NCI-H524 treated with DMSO at 0.1 percent for 48 hours (cell line): ENCODE data around the gene CYP3A7.
"Not testable (repeated sequence)": the region's sequence is repeated elsewhere in the genome, so short reads cannot be mapped to it uniquely, and the experiment has no call there.

Experiments used
- DNase-seq: peaks from one replicate; lab custom pipeline; 2025; lab: John Stamatoyannopoulos, UW

The CYP3A7 gene

GRCh38 chr7:99666013-99666395, 69.0 kb downstream of the CYP3A7 start:
- DNase-seq: no peak

GRCh38 chr7:99665312-99666012, 69.5 kb downstream of the CYP3A7 start:
- no peak for DNase-seq

DNA sequence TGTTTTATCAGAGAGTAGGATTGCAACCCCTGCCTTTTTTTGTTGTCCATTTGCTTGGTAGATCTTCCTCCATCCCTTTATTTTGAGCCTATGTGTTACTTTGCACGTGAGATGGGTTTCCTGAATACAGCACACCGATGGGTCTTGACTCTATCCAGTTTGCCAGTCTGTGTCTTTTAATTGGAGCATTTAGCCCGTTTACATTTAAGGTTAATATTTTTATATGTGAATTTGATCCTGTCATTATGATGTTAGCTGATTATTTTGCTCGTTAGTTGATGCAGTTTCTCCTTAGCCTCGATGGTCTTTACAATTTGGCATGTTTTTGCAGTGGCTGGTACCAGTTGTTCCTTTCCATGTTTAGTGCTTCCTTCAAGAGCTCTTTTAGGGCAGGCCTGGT, 77.1 kb downstream of the CYP3A7 start:
- DNase-seq: not testable (repeated sequence)
